GM19324 (cell line): ENCODE data around the gene CCDC74A.
"Not testable (repeated sequence)": the region's sequence is repeated elsewhere in the genome, so short reads cannot be mapped to it uniquely, and the experiment has no call there.

ENCODE experiments used
- ATAC-seq: cut with Tn5 transposase; IDR thresholded peaks from one replicate; pipeline ENCODE4 v1.9.1; 2021; ENCODE audit warnings: mild to moderate bottlenecking, moderate library complexity; ENCODE audit not compliant: unreplicated experiment, low FRiP score

CCDC74A gene

DNA sequence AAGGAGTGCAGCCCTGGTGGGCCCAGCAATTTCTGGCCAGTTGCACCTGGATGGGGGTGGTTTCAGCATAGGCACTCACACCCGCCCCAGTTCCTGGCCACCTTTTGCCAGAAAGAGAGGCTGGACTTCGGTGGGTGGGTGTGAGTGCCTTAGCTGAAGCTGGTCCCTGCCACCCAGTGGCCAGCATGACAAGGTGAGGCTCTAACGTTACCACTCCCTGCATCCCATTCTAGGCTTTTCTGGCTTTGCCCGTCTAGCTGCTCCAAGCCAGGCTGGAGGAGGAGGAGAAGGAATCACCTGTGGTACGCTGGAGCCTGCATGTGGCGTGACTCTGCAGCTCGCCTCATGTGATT is 17.1 kb downstream of the CCDC74A start:
- ATAC-seq = not testable (repeated sequence)

DNA sequence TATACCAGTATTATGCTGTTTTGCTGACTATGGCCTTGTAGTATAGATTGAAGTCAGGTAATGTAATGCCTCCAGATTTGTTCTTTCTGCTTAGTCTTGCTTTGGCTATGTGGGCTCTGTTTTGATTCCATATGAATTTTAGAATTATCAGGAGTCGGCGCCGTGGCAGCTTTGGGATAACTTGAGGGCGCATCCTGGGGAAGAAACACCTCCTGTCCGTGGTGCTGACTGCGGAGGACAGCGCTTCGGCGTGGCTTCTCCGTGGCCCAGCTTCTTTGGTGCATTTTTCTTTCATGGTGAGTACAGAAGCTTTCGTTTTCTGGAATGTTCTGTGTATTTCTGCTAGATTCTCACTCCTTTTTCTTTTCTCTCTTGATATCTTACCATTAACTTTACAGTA is 25.2 kb downstream of the CCDC74A start:
- ATAC-seq = no peak

DNA sequence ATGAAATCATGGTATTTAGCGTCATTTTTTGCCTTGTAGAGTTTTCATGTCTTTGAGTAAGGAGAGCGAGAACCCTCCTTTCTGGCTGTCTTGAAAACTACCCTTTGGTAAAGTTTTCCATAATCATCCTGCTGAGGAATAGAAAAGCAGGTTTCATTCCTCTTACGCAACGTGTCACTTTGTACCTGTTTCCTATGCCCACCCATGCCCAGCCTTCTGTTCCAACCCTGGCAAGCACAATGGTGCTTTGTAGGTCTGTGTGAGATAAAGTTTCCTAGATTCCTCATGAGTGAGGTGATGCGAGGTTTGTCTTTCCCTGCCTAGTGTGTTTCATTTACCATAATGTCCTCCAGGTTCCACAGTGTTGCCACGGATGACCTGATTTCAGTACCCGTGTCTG is 29.3 kb downstream of the CCDC74A start:
- ATAC-seq = no peak

GRCh38 chr2:131557558-131558321 is 30.1 kb downstream of the CCDC74A start:
- no peak for ATAC-seq

- no peak for ATAC-seq
Observed at GRCh38 chr2:131566371-131566770, 38.7 kb downstream of the CCDC74A start.

GRCh38 chr2:131567891-131568290 is 40.2 kb downstream of the CCDC74A start:
- ATAC-seq = no peak

DNA sequence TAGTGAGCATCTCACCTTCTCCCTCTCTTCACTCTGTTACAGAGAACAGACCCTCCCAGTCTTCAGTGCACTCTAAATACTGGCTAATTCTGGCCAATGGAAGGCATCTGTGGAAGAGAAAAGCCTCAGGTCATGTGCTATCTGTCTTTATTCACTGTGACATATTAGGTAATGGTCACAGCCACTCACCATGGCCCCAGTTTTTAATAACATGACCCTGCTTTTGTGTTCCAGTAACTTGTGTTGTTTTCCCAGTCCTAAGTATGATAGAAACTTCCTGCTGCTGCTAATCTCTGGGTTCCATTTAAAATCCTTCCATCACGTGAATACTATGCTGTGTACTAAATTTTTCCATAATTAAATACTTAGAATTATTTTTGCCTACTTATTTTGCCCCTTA is 40.7 kb downstream of the CCDC74A start:
- not testable (repeated sequence) for ATAC-seq

GRCh38 chr2:131572175-131572574 is 44.5 kb downstream of the CCDC74A start:
- ATAC-seq = no peak

GRCh38 chr2:131577812-131578211 is 50.1 kb downstream of the CCDC74A start:
- no peak for ATAC-seq

- ATAC-seq = no peak
Observed at GRCh38 chr2:131580187-131580586, 52.5 kb downstream of the CCDC74A start.
